ENCODE measurements around the gene TBL1X.

DNA sequence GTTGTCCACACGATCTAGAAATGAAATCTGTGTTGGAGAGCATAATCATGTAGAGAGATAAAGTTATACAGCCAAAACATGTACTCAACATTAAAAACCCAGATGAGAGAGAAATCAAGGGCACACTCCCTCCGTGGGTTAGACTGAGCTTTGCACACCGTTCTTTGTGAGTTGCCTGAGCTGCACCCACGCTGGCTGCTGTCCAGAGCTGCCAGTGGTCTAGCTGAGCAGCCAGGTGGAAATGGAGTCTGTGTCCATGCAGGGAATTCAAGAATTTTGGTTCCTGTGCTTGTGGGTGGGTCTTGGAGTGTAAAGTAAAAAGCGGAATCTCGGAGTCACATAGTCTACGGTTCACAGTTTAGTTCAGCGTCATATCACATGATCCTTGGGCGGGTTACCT lies 216.2 kb downstream of the TBL1X start:
- TF ChIP-seq, protein P1, sequence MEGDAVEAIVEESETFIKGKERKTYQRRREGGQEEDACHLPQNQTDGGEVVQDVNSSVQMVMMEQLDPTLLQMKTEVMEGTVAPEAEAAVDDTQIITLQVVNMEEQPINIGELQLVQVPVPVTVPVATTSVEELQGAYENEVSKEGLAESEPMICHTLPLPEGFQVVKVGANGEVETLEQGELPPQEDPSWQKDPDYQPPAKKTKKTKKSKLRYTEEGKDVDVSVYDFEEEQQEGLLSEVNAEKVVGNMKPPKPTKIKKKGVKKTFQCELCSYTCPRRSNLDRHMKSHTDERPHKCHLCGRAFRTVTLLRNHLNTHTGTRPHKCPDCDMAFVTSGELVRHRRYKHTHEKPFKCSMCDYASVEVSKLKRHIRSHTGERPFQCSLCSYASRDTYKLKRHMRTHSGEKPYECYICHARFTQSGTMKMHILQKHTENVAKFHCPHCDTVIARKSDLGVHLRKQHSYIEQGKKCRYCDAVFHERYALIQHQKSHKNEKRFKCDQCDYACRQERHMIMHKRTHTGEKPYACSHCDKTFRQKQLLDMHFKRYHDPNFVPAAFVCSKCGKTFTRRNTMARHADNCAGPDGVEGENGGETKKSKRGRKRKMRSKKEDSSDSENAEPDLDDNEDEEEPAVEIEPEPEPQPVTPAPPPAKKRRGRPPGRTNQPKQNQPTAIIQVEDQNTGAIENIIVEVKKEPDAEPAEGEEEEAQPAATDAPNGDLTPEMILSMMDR (IDR thresholded peaks at IDR 0.05; ENCODE audit: insufficient read depth, low read depth, low read length) = no peak
- no peak for TF ChIP-seq EZH2 (IDR thresholded peaks at IDR 0.05; ENCODE audit: insufficient read depth, low read length)

Data from astrocyte (in vitro differentiated cells and primary cell).